SJSA1 (cell line): ENCODE results near the gene SV2B. TPM values are rescaled to one million over a fixed set of nuclear protein-coding genes. Genes with fewer than 3 reads are reported as not detected.

Experiments used
- DNase-seq, 2 experiments: peaks; one replicate each; pipeline ENCODE4 v3.0.0-alpha.2; 2015 to 2020; ENCODE audit warnings: low spot score in 2 of 2, low read depth in 1 of 2
- H3K27ac ChIP-seq: fragments of 250-450 bp; sonication (Bioruptor Pico); 2 replicates; pipeline ENCODE4 v1.5.1; 2020; ENCODE audit warnings: mild to moderate bottlenecking, moderate library complexity
- H3K27me3 ChIP-seq: fragments of 250-450 bp; sonication (Bioruptor Pico); replicated peaks from 2 replicates; pipeline ENCODE4 v1.5.1; 2020; ENCODE audit warnings: mild to moderate bottlenecking, moderate library complexity
- H3K36me3 ChIP-seq: fragments of 250-450 bp; sonication (Bioruptor Pico); 2 replicates; pipeline ENCODE4 v1.5.1; 2020; ENCODE audit warnings: mild to moderate bottlenecking
- H3K4me1 ChIP-seq: fragments of 250-450 bp; sonication (Bioruptor Pico); replicated peaks from 2 replicates; pipeline ENCODE4 v1.6.1; 2021; ENCODE audit warnings: mild to moderate bottlenecking
- H3K4me3 ChIP-seq: fragments of 250-450 bp; sonication (Bioruptor Pico); 2 replicates; pipeline ENCODE4 v1.5.1; 2020; ENCODE audit warnings: mild to moderate bottlenecking
- H3K9me3 ChIP-seq: fragments of 250-450 bp; sonication (Bioruptor Pico); replicated peaks from 2 replicates; pipeline ENCODE4 v1.5.1; 2020; ENCODE audit warnings: mild to moderate bottlenecking
- total RNA-seq: library from RNA; depleted of rRNA; stranded (reverse); fragments of >200 nt; shearing (Covaris generic); gene quantifications from 2 replicates; pipeline ENCODE4 v1.2.3, GENCODE V29; 2014

SV2B gene
- total RNA-seq, 1 experiment from 2014 or later, result not detected

GRCh38 chr15:91294795-91295194 is 194.7 kb downstream of the SV2B start:
- Histone ChIP-seq H3K36me3 (no peaks in the 10 kb centered on the region), H3K27ac (no peak overlapping the region), H3K4me1 (no peaks in the 10 kb centered on the region), H3K27me3 (peaks cover 13% of the 10 kb centered on the region), H3K4me3 (no peak overlapping the region), H3K9me3 (no peaks in the 10 kb centered on the region)
- DNase-seq, result no peak

- DNase-seq, result no peak
These were observed 198.0 kb downstream of the SV2B start for GRCh38 chr15:91298101-91298500.

GRCh38 chr15:91302588-91303439 is 202.8 kb downstream of the SV2B start:
- DNase-seq, result peak in 1 of 2 experiments; percentile 26
- peaks cover 26% of the 10 kb centered on the region for H3K27me3 ChIP-seq
- H3K4me1 ChIP-seq, result no peaks in the 10 kb centered on the region
- H3K27ac ChIP-seq, result no peak overlapping the region
- no peaks in the 10 kb centered on the region for H3K36me3 ChIP-seq
- no peak overlapping the region for H3K4me3 ChIP-seq
- no peaks in the 10 kb centered on the region for H3K9me3 ChIP-seq

More at GRCh38 chr15:91298101-91298500, 198.0 kb downstream of the SV2B start:
- Histone ChIP-seq H3K9me3 (no peaks in the 10 kb centered on the region), H3K27ac (no peak overlapping the region), H3K4me3 (no peak overlapping the region), H3K36me3 (no peaks in the 10 kb centered on the region), H3K27me3 (peaks cover 19% of the 10 kb centered on the region), H3K4me1 (no peaks in the 10 kb centered on the region)

- DNase-seq, result no peak
- Histone ChIP-seq H3K27ac (no peak overlapping the region), H3K9me3 (no peaks in the 10 kb centered on the region), H3K36me3 (no peaks in the 10 kb centered on the region), H3K4me3 (no peak overlapping the region), H3K4me1 (no peaks in the 10 kb centered on the region), H3K27me3 (peaks cover 26% of the 10 kb centered on the region)
These were observed 204.2 kb downstream of the SV2B start for GRCh38 chr15:91304210-91304609.

GRCh38 chr15:91304786-91305185 is 204.7 kb downstream of the SV2B start:
- Histone ChIP-seq H3K9me3 (no peaks in the 10 kb centered on the region), H3K36me3 (no peaks in the 10 kb centered on the region), H3K27me3 (peaks cover 26% of the 10 kb centered on the region), H3K4me3 (no peak overlapping the region), H3K4me1 (no peaks in the 10 kb centered on the region), H3K27ac (no peak overlapping the region)
- DNase-seq, result no peak

GRCh38 chr15:91306144-91306543 is 206.1 kb downstream of the SV2B start:
- H3K4me3 ChIP-seq, result no peak overlapping the region
- no peak overlapping the region for H3K27ac ChIP-seq
- no peak for DNase-seq
- H3K27me3 ChIP-seq, result peaks cover 26% of the 10 kb centered on the region
- no peaks in the 10 kb centered on the region for H3K4me1 ChIP-seq
- H3K36me3 ChIP-seq, result no peaks in the 10 kb centered on the region
- no peaks in the 10 kb centered on the region for H3K9me3 ChIP-seq

- no peak for DNase-seq
- no peaks in the 10 kb centered on the region for H3K4me1 ChIP-seq
- no peaks in the 10 kb centered on the region for H3K9me3 ChIP-seq
- no peak overlapping the region for H3K27ac ChIP-seq
- H3K27me3 ChIP-seq, result peaks cover 26% of the 10 kb centered on the region
- no peak overlapping the region for H3K4me3 ChIP-seq
- no peaks in the 10 kb centered on the region for H3K36me3 ChIP-seq
These were observed 207.5 kb downstream of the SV2B start for GRCh38 chr15:91307601-91308000.

GRCh38 chr15:91308199-91308598 is 208.1 kb downstream of the SV2B start:
- H3K36me3 ChIP-seq, result no peaks in the 10 kb centered on the region
- no peaks in the 10 kb centered on the region for H3K4me1 ChIP-seq
- H3K4me3 ChIP-seq, result no peak overlapping the region
- no peaks in the 10 kb centered on the region for H3K9me3 ChIP-seq
- no peak overlapping the region for H3K27ac ChIP-seq
- no peak for DNase-seq
- H3K27me3 ChIP-seq, result peaks cover 22% of the 10 kb centered on the region

GRCh38 chr15:91308855-91309254 is 208.8 kb downstream of the SV2B start:
- peaks cover 17% of the 10 kb centered on the region; the same call in 1 of the 2 replicates for H3K27me3 ChIP-seq
- DNase-seq, result no peak
- no peaks in the 10 kb centered on the region for H3K4me1 ChIP-seq

GRCh38 chr15:91311986-91312385 is 211.9 kb downstream of the SV2B start:
- H3K27me3 ChIP-seq, result peaks cover 5% of the 10 kb centered on the region; the same call in 1 of the 2 replicates
- H3K9me3 ChIP-seq, result no peaks in the 10 kb centered on the region
- no peak overlapping the region for H3K27ac ChIP-seq
- no peaks in the 10 kb centered on the region for H3K4me1 ChIP-seq
- H3K4me3 ChIP-seq, result no peak overlapping the region
- no peak for DNase-seq
- no peaks in the 10 kb centered on the region for H3K36me3 ChIP-seq

More at GRCh38 chr15:91308855-91309254, 208.8 kb downstream of the SV2B start:
- Histone ChIP-seq H3K4me3 (no peak overlapping the region), H3K27ac (no peak overlapping the region), H3K9me3 (no peaks in the 10 kb centered on the region), H3K36me3 (no peaks in the 10 kb centered on the region)

GRCh38 chr15:91316126-91316525 is 216.1 kb downstream of the SV2B start:
- H3K4me3 ChIP-seq, result no peak overlapping the region
- H3K27ac ChIP-seq, result no peak overlapping the region
- H3K9me3 ChIP-seq, result no peaks in the 10 kb centered on the region
- DNase-seq, result no peak
- H3K4me1 ChIP-seq, result no peaks in the 10 kb centered on the region
- H3K36me3 ChIP-seq, result no peaks in the 10 kb centered on the region
- 0 out of 2 replicates have a peak, but pooled peaks cover 2% of the 10 kb centered on the region for H3K27me3 ChIP-seq

- Histone ChIP-seq H3K4me3 (no peak overlapping the region), H3K9me3 (no peaks in the 10 kb centered on the region), H3K4me1 (no peaks in the 10 kb centered on the region), H3K27me3 (0 out of 2 replicates have a peak, but pooled peaks cover 9% of the 10 kb centered on the region), H3K27ac (no peak overlapping the region), H3K36me3 (no peaks in the 10 kb centered on the region)
- no peak for DNase-seq
These were observed 218.5 kb downstream of the SV2B start for GRCh38 chr15:91318516-91318915.

- no peak for DNase-seq
These were observed 218.9 kb downstream of the SV2B start for GRCh38 chr15:91318931-91319330.

GRCh38 chr15:91319371-91320059 is 219.5 kb downstream of the SV2B start:
- H3K4me3 ChIP-seq, result no peak overlapping the region
- DNase-seq, result no peak
- H3K4me1 ChIP-seq, result no peaks in the 10 kb centered on the region
- H3K9me3 ChIP-seq, result no peaks in the 10 kb centered on the region
- H3K27ac ChIP-seq, result no peak overlapping the region
- H3K27me3 ChIP-seq, result 0 out of 2 replicates have a peak, but pooled peaks cover 7% of the 10 kb centered on the region
- no peaks in the 10 kb centered on the region for H3K36me3 ChIP-seq

More at GRCh38 chr15:91318931-91319330, 218.9 kb downstream of the SV2B start:
- Histone ChIP-seq H3K4me1 (no peaks in the 10 kb centered on the region), H3K4me3 (no peak overlapping the region), H3K36me3 (no peaks in the 10 kb centered on the region), H3K9me3 (no peaks in the 10 kb centered on the region), H3K27me3 (0 out of 2 replicates have a peak, but pooled peaks cover 9% of the 10 kb centered on the region), H3K27ac (no peak overlapping the region)
